GM19351 (cell line): ENCODE data around the gene NMT1.
"Not testable (repeated sequence)": the region's sequence is repeated elsewhere in the genome, so short reads cannot be mapped to it uniquely, and the experiment has no call there.

Experiments
- ATAC-seq: cut with Tn5 transposase; IDR thresholded peaks from one replicate; pipeline ENCODE4 v1.9.1; 2021; ENCODE audit warnings: mild to moderate bottlenecking, moderate library complexity; ENCODE audit not compliant: unreplicated experiment

Gene NMT1

DNA sequence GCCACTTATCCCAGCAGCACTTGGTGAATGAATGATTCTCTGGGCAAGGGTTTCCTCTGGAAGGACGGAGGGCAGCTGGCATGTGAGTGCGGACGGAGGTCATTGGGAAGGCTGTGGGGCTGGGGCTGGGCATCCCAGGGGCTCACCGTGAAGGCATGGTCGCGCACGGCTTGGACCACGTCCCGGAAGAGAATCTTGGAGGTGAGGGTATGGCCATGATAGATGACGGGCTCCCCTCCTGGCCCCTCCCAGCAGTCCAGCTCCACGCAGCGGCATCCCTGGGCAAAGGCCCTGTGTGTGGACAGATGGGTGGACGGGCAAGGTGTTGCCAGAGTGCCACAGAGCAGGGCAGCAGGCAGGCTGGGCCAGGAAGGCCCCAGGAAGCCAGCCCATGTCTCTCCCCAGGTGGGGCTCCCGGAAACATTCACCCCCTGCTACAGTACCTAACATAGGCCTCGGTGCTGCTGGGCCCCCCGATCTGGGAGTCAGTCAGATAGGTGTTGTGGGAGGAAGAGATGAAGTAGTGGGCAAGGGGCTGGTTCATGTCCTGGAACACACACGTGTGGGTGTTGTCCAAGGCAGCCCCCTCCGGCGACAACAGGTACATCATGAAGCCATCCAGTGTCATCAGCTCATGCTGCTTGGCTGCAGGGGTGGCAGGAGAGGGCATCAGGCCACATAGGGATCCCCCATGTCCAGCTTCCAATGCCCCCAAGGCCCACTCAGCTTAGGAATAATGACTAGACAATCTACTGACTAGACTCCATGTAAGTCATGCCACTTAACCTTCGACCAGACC lies 56.9 kb downstream of the NMT1 start:
- ATAC-seq = no peak

DNA sequence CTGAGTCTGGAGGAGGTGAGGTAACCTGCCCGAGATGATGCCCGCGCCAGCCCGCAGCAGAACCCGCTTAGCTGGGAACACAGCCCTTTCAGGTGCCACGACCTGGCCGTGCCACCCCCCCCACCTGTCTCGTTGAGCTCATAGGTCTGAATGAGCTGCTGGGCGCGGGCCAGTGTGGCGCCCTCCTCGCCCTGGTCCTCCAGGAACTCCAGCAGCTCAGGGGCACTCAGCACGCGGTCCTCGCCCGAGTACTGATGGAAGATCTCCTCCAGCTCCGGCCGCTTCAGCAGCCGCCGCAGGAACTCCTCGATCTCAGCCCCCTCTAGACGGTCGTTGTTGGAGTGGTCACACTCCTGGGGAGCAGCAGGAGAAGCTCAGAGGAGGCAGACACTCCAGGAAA lies 57.6 kb downstream of the NMT1 start:
- ATAC-seq = no peak

DNA sequence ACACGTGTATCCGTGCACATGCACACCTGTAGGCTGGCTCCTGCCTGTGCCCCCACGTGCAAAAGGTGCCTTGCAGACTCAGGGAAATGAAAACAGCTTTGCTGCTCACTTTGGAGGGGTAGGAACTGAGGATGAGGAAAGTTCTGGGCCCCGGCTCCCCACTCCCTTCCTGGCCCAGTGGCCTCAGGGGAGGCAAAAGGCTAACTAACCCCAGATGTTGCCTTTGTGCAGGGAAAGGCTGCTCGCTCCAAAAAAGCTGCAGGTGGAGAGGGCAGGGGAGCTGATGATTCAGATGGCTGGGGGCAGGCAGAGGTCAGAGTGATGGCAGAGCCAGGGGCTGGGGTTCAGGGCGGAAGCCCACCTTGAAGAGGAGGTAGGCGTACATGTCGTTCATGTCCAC lies 58.8 kb downstream of the NMT1 start:
- no peak for ATAC-seq

DNA sequence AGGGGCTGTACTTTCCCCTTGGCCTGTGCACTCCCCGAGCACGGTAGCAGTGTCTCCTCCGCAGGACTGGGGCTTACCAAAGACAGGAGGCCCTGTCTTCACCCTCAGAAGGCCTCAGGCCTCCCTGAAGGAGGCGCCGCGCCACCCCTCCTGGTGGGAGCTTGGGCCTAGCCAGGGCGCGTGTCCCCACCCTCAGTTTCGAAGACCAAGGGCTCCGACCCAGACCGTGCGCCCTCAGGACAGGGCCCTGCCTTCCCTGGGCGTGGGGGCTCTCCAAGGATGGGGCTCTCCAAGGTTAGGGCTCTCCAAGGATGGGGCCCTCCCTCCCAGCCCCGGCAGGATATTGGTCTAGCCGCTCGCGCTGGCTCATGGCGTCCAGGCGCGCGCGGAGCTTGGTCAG lies 59.4 kb downstream of the NMT1 start:
- ATAC-seq = no peak

DNA sequence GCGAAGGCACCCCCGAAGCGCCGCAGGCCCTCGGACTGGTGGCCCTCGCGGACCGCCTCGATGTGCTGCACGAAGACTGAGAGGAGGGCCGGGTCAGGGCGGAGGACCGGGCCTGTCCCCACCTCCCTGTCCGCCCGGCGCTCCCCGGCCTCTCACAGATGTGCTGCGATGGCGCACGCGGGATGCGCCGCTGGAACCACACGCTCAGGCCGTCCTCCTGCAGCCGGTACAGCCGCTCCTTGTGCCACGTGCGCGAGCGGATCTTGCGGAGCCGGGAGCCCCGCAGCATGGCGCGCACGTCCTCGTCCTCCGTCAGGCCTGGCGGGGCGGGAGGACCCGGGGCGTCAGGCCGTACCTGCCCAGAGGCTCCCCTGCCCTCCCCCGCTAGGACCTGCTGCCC lies 59.9 kb downstream of the NMT1 start:
- no peak for ATAC-seq

DNA sequence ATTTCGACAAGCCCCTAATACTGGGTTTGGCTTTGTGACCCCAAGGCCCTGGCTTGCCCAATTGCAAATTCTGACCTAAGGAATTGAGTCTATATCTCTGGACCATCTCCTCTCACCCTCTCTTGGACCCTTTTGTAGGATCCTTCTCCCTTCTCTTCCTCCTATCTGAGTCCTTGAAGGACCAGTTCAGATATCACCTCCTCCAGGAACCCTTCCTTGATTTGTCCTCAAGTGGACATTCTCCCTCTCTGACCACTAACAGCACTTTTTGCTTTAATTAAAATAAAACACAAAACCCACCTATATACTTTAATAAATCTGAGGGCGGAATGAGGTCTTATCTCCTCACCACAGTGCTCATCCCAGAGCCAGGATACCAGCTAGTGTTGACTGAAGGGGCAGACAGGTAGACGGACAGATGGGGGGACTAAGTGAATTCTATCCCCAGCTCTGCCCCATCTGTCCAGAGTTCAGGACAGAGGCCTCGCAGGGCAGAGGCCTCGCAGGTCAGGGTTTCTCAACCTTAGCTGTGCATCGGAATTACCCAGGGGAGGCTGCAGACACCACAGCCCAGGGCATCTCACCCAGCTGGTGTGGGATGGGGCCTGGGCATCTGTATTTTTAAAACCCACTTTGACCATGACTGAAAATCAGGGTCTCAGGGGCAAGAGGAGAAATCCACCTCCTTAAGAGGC lies 62.1 kb downstream of the NMT1 start:
- ATAC-seq = no peak

DNA sequence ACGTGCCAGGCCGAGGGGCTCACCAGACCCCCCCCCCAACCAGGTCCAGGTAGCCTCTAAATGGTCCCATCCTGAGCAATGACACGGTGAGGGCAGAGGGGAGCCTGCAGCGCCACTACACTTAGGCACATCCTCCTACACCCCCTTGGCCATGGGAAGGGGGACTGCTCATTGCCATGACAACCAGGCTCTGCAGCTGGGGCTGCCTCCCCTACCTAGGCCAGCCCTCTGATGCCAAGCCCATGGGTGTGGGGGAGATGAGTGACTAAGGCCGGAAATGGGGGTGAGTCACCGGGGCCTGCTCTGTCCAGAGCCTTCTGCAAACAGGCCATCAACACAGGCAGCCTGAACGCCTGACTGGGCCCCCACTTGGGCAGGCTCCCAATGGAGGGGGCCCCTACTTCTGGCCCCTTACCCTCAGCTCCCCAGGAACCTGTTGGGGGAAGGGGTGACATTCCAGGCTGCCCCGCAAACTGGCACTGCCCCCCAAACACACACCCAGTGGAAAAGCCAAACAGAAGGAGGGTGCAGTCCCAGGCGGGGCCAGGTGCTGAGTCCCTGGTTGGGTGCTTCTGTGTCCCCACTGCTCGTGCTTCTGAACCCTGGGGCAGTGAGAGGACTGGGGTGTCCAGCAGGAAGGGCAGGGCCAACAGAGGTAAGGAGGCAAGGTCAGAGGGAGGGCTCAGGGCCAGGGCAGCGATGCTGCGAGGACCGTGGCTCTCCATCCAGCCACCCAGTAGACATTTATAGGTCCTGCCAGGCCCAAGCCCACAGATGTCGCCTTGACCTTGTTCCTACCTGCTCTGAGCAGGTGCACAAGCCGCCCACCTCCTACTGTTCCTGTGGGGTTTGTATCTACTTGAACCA lies 63.0 kb downstream of the NMT1 start:
- ATAC-seq = no peak

DNA sequence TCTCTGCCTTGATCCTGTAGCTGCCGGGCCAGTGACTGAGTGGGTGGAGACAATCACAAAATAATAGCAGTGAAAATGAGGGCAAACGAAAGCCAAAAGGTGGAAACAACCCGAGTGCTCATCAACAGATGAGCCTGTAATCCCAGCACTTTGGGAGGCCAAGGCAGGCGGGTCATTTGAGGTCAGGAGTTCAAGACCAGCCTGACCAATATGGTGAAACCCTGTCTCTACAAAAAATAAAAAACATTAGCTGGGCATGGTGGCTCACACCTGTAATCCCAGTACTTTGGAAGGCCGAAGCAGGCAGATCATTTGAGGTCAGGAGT lies 63.6 kb downstream of the NMT1 start:
- ATAC-seq = not testable (repeated sequence)

DNA sequence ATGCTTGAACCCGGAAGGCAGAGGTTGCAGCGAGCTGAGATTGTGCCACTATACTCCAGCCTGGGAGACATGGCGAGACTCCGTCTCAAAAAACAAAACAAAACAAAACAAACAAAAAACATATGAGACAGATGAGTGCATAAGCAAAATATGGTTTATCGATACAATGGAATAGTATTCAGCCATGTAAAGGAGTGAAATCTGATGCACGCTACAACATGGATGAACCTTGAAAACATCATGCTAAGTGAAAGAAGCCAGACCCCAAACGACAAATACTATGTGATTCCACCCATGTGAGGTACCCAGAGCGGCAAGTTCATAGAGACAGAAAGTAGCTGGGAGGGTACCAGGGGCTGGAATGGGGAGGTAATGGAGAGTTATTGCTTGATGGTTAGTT lies 64.4 kb downstream of the NMT1 start:
- no peak for ATAC-seq

DNA sequence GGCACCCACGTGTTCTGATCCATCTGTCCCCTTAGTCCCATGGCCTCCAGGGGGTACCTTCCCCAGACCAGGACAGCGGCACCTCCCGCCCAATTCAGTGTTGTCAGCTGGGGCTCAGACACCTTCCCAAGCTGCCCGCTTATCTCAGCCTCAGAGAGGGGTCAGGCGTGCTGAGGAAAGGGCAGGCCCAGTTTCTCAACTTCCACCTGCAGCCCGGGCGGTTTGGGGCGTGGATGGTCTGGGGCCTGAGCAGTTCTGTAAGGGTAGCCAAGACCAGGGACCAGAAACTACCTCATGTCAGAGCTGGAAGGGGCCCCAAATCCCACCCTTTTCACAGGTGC lies 66.1 kb downstream of the NMT1 start:
- ATAC-seq = no peak

DNA sequence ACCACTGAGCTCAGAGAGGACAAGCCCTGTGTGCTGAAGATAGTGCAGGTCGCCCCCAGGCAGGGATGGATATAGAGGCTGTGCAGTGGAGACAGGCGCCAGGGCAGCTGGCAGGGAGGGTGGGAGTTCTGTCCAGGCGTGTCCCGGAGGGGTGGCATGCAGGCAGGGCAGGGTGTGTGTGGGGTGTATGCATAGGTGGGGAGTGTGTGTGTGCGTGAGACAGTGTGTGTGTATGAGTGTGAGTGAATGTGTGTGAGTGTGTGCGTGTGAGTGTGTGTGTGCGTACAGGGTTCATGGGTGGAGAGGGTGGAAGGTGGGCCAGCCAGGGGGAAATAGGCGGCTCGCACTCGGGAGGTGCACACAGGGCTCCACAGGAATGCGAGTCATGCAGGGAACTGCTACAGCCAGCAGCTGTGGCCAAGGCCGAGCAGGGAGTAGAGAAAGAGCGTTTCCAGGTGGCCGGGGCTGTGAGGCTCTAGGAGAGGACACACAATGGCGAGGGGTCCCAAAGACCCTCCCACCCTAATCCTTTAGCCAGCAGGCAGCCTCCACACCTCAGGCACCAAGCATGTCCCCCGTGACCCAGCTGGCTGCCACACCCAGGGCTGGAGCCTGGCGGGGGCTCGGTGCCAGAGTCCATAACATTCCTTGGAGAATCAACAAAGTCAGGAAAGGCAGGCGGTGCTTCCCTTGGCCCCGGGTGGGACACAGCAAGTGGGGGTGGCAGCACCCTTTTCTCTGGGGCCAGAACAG lies 66.6 kb downstream of the NMT1 start:
- no peak for ATAC-seq

DNA sequence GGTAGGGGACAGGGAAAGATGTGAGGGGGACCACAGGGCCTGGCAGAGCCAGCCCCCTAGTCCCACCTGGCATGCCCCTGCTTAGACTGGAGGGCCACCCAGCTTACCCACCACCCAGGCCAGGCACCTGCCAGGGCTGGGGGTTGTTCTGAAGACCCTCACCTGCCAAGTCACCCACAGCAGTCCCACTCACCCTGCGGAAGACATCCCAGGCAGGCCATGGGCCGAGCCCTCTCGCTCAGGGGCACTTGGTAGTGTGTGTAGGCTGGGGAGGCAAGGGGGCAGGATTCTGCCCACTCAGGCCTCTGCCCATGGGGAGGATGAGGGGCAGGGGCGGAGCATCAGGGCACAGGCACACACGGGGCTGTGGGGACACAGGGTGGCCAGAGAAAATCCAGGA lies 67.2 kb downstream of the NMT1 start:
- ATAC-seq = no peak

DNA sequence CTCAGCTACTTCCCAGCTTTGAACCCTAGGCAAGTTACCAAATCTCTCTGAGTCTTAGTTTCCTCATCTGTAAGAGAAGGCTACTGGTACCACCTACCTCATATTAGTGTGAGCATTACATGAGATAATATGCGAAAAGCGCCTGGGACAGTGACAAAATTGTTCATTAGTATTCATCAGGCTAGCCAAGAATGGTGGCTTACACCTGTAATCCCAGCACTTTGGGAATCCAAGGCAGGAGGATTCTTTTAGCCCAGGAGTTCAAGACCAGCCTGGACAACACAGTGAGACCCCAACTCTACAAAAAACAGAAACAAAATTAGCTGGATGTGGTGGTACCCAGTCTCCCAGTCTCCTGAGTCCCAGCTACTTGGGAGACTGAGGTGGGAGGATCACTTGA lies 67.9 kb downstream of the NMT1 start:
- no peak for ATAC-seq

DNA sequence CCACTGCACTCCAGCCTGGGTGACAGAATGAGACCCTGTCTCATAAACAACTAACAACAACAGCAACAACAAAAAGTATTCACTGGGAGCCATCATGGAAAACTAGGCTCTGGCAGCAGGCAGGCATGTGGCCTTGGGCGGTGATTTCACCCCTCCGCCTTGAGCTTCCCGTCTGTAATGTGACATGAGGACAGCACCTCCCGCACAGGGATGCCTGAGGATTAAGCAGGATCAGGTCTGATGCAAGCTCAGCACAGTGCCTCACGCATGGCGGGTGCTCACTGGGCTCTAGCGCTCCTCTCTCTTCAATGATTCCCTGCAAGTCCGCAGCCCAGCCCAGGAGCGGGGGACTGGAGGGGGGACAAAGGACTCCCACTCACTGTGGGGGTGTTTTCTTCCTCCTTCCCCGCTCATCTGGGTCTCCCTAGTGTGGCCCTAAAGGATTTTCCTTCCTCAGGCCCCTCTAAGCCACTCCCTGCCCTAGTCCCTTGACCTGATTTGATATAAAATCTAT lies 68.4 kb downstream of the NMT1 start:
- ATAC-seq = no peak

DNA sequence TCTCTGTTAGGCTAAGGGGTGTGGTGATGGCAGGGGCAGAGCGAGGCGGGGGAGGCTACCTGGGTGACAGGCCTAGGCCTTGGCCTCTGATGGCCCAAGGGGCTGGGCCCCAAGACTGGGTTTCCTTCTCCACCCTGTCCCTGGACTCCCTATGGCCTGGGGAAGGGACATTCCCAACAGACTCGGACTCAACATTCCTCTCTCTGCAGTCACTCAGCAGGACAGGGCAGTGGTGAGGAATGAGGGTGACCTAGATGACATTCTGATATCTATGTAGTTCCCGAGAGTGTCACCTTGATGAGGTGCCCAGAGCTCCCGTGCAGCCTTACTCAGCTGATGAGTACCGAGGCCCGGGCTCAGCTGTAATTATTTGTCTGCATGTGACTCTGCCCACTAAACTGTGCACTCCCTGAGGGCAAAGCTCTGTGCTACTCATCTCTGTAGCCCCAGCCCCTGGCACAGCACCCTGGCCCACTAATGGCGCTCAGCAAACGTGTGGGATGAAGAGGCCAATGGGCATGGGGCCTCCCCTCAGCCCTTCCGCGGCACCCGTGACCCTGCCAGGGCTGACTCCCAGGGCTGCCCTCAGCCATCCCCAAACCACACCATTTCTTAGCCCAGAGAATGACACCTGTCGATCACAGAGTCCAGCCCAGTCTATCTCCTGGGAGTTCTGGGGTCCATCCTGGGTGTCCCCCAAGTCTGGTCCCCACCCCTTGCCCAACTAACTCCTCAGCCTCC lies 69.0 kb downstream of the NMT1 start:
- ATAC-seq = no peak

DNA sequence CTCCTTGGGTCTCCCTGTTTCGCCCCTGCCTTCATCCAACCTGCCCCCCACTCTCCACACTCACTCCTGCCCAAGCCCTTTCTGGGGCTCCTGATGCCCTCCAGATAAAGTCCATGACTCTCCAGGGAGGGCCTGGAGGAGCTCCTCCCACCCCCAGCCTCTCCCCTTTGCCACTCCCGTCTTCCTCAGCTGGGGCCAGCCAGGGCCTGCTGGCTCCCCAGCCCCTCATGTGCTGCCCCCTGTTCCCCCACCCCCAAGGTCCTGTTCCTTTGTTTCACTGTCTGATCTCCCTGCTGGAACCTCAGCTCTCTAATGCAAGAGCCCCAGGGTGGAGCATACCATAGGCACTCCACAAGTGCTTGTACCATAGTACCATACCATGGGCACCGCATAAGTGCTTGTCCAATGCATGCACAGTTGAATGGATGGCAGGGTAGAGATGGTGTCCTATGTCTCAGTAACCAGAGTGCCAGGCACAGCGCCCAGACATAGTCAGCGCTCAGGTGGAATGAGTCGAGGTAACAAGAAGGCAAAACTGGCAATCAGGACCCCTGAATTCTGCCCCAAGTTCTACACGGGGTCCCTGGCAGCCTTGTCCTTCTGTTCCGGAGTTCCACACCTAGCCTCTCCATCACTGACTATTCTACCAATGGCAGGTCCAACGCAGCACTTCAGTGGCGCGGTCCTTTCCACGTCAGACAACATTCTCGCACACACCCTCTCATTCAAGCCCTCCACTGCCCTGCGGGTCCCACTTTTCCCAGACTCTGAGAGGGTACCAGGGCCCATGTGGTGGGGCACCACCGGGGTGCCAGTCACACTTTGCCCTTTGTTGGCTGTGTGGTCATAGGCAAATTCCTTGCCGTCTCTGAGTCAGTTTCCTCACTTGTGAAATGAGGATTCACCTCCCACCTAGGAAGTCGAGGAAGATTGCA lies 69.8 kb downstream of the NMT1 start:
- no peak for ATAC-seq

DNA sequence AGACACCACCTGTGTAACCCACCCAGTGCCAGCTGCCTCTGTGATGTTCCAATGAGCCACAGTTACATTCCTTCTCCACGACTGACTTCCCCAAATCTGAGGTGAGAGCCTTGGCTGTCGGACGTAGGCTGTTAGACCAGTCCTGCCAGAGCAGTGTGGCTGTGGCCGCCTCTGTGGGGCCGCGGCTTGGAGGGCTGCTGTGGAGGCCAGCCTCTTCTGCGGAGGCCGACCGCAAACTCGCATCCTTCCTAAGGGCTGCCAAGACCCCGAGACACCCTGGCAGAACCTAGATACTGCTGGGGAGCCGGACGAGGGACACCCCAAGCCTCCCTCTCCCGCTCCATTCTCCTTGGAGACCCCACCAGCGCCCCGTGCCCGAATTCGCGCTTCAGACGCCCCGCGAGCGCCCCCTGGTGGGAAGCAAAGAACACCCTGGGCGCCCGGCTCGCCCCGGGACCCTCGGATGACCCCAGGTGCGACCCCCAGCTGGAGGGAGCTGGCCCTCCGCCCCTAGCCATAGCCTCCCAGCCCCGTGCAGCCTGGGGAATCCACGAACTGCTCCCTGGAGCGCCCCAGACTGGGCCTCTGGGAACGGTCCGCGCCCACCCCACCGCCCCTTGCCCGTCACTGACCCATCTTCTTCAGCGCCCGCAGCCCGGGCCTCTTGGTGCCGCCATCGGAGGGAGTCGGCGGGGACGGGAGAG lies 70.7 kb downstream of the NMT1 start:
- no peak for ATAC-seq

DNA sequence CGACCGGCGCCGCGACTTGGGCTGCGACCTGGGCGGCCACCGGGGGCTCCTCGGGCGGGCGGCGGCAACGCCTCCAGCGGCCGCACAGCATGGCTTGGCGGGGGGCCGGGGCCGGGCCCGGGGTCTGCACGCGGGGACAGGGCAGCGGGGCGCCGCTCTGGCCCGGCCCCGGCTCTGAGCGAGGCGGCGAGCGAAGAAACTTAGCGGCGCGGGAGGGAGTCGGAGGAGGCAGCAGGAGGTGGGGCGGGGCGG lies 71.1 kb downstream of the NMT1 start, which contains the start of gene PLCD3:
PLCD3 (minus strand) TSS at position 196 of the 252 bp plus-strand sequence; CDS start at position 91, 105 bp downstream.
- ATAC-seq = no peak
